IgD-negative memory B cell (primary cell): ENCODE measurements around the gene RAI14. TPM values are rescaled to one million over a fixed set of nuclear protein-coding genes. Genes with fewer than 3 reads are reported as not detected.
"Not testable (repeated sequence)": the region's sequence is repeated elsewhere in the genome, so short reads cannot be mapped to it uniquely, and the experiment has no call there.

ENCODE experiments used
- H3K27ac Mint-ChIP-seq, 3 donors: one replicate each; pipeline ENCODE4 v1.8.0; 2020 to 2022; ENCODE audit warnings: mild to moderate bottlenecking in 3 of 3, mixed read lengths in 3 of 3, moderate library complexity in 1 of 3
- H3K27me3 Mint-ChIP-seq: one replicate; pipeline ENCODE4 v1.8.0; 2021; ENCODE audit warnings: mixed read lengths
- H3K36me3 Mint-ChIP-seq: one replicate; pipeline ENCODE4 v1.8.0; 2020; ENCODE audit warnings: mild to moderate bottlenecking, mixed read lengths
- H3K4me1 Mint-ChIP-seq, 3 donors: one replicate each; pipeline ENCODE4 v1.8.0; 2020 to 2022; ENCODE audit warnings: mixed read lengths in 3 of 3, mild to moderate bottlenecking in 1 of 3
- H3K4me3 Mint-ChIP-seq, 4 donors: one replicate each; pipeline ENCODE4 v1.8.0; 2020 to 2022; ENCODE audit warnings: mild to moderate bottlenecking in 4 of 4, mixed read lengths in 4 of 4, moderate library complexity in 3 of 4
- H3K9me3 Mint-ChIP-seq, 3 donors: one replicate each; pipeline ENCODE4 v1.8.0; 2020 to 2021; ENCODE audit warnings: mixed read lengths in 3 of 3, mild to moderate bottlenecking in 1 of 3
- polyA plus RNA-seq: library from polyadenylated mRNA; unstranded; fragments of 300-500 nt; fragmentation: Illumina TruSeq; gene quantifications from one replicate; pipeline ENCODE4 v1.2.3, GENCODE V29; 2021

RAI14 gene
- polyA plus RNA-seq, 1 donor from 2014 or later: 1.2 TPM

DNA sequence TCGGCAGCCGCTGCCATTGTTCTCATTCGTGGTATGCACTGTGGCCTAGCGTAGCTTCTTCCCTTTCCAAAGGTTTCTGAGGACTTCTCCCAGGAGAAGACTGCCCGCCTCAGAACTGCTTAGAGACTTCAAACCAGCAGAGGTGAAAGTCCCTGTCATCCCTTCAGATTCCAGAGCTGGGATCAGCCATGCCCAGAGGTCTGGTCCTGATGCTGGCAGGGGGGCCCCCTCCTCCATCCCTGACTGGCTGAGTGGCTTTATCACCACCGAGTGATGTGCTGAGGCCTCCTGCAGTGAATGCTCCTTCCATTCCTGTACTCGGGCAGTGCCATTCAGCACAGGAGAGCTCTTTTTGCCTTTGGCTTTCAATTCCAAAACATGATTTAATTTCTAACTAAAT is 174.7 kb downstream of the RAI14 start:
- not testable (repeated sequence) for H3K27me3 Mint-ChIP-seq

DNA sequence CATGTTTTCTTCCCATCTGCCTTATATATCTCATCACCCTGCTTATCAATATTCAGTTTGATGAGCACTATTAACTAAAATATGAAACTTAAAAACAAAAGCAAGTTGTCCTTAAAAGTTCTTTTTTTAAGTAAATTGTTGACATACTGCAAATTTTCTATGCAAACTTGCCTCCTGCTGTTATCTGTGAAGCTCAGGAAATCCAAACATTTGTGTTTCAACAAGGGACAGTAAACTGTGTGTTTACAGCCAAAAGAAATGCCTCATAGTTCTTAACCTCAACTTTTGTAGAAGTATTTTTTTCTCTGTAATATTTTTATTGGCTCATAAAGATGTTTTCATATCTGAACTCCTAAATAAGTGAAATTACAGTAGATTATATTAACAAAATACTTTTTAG is 175.2 kb downstream of the RAI14 start:
- Mint-ChIP-seq H3K4me1 (peaks cover 0 to 2% (median 0%) of the 10 kb centered on the region in 3 donors), H3K27ac (no peak overlapping the region), H3K27me3 (no peaks in the 10 kb centered on the region), H3K36me3 (no peaks in the 10 kb centered on the region), H3K9me3 (no peaks in the 10 kb centered on the region), H3K4me3 (no peak overlapping the region)

More for the DNA sequence above, 174.7 kb downstream of the RAI14 start:
- not testable (repeated sequence) for H3K4me1 Mint-ChIP-seq, H3K27ac Mint-ChIP-seq, H3K4me3 Mint-ChIP-seq, H3K9me3 Mint-ChIP-seq, H3K36me3 Mint-ChIP-seq

DNA sequence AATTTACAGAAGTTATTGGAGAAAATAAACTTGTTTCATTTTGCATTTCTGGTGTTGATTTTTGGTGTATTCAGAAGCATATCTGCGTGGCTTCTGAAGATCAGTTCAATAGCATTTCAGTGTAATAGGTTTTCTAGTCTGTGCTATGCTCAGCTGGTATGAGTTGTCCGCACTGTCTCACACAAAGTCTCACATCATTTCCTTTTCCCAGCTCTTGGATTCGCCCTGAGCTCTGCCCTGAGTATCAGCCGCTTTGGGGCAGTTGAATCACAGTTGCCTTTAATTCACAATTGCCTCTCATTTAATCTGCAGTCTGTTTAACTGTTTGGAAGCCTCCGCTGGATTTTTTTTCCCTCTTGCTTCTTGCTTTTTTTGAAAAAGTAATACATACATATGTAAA is 176.4 kb downstream of the RAI14 start:
- H3K27ac Mint-ChIP-seq: no peak overlapping the region

DNA sequence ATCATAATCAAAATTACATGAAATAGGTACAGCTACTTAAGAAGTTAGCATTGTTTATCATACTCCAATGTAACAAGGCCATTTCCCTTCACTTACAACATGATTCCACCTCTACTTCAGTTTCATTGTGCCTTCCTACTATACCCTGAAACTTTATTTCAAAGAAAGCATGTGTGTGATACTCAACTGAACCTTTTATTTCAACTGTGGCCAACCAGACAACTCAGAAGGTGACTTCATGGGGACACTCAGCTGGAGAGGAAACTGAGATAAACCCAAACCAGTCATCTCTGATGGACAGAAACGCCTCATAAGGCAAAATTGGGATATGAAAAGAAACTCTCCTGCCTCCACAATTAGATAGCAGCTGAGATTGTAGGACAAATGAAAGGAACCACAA is 177.0 kb downstream of the RAI14 start:
- no peak overlapping the region for H3K4me3 Mint-ChIP-seq
- no peaks in the 10 kb centered on the region for H3K36me3 Mint-ChIP-seq
- peaks cover 0 to 2% (median under 1%) of the 10 kb centered on the region in 3 donors for H3K4me1 Mint-ChIP-seq
- no peaks in the 10 kb centered on the region for H3K9me3 Mint-ChIP-seq
- no peak overlapping the region for H3K27ac Mint-ChIP-seq
- no peaks in the 10 kb centered on the region for H3K27me3 Mint-ChIP-seq

More for the DNA sequence above, 176.4 kb downstream of the RAI14 start:
- Mint-ChIP-seq H3K4me1 (peaks cover 0 to 2% (median 0%) of the 10 kb centered on the region in 3 donors), H3K27me3 (no peaks in the 10 kb centered on the region), H3K36me3 (no peaks in the 10 kb centered on the region), H3K9me3 (no peaks in the 10 kb centered on the region), H3K4me3 (no peak overlapping the region)

DNA sequence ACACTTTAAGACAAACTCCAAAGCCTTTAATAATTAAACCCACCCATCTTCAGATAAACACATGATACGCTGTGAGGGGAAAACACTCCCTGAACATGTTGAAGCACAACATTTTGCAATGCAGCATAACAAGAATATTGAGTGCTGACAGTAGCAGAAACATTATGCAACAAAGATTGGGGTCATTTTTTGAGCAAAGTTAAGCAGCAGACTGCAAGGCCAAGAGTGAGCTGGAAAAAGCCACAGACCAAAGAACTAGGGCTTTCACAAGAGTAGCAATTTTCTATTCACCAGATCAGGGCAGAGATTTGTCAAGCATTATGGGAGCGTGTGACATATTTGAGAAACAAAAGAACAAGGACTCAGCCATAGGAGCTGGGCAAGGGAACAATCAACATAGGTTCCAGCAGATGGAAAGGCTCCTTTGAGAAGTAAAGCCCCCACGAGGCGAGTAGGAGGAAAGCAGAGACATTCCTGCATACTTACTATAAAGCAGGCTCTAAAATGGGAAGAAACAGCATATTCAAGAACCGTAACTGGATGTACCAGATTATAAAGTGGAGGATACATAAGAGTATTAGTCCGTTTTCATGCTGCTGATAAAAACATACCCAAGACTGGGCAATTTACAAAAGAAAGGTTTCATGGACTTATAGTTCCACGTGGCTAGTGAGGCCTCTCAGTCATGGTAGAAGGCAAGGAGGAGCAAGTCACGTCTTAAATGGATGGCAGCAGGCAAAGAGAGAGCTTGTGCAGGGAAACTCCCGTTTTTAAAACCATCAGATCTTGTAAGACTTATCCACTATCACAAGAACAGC is 178.1 kb downstream of the RAI14 start:
- Mint-ChIP-seq H3K4me3 (peak overlapping the region in 1 of 4 donors; percentile 3), H3K27ac (no peak overlapping the region), H3K27me3 (peaks cover 2% of the 10 kb centered on the region), H3K36me3 (peaks cover 2% of the 10 kb centered on the region), H3K9me3 (no peaks in the 10 kb centered on the region), H3K4me1 (peaks cover 2 to 10% (median 8%) of the 10 kb centered on the region in 3 donors)

DNA sequence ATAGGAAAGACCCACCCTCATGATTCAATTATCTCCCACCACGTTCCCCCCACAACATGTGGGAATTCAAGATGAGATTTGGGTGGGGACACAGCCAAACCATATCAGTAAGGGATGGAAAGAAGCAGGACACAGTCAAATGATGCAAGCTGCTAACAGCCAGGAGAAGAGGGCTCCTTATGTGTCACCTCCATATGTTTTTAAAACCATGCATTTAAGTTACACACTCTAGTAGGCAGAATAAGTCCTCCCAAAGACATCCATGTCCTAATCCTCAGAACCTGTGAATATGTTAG is 178.6 kb downstream of the RAI14 start:
- Mint-ChIP-seq H3K36me3 (peaks cover 2% of the 10 kb centered on the region), H3K27ac (no peak overlapping the region), H3K27me3 (peaks cover 3% of the 10 kb centered on the region), H3K4me3 (peak overlapping the region in 1 of 4 donors; percentile 3), H3K4me1 (peaks cover 6 to 15% (median 13%) of the 10 kb centered on the region in 3 donors), H3K9me3 (no peaks in the 10 kb centered on the region)

DNA sequence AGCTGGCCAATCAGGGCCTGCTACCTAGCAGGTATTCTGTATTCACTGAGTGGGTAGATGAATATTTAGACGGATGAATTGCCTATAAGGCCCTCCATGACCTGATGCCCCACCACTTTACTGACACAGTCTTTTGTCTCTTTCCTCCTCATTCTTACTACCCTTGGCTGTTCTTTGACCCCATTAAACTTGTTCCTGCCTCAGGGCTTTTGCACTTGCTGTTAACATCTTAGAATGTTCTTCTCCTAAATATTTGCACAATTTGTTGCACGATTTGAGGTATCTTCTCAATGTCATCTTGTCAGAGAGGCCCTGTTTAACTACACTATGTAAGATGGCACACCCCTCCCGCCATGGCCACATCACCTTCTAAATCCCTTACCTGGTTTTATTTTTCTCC is 179.5 kb downstream of the RAI14 start:
- Mint-ChIP-seq H3K4me1 (peaks cover 6 to 15% (median 15%) of the 10 kb centered on the region in 3 donors), H3K27ac (no peak overlapping the region), H3K36me3 (peaks cover 2% of the 10 kb centered on the region), H3K27me3 (peaks cover 3% of the 10 kb centered on the region), H3K9me3 (no peaks in the 10 kb centered on the region), H3K4me3 (no peak overlapping the region)

DNA sequence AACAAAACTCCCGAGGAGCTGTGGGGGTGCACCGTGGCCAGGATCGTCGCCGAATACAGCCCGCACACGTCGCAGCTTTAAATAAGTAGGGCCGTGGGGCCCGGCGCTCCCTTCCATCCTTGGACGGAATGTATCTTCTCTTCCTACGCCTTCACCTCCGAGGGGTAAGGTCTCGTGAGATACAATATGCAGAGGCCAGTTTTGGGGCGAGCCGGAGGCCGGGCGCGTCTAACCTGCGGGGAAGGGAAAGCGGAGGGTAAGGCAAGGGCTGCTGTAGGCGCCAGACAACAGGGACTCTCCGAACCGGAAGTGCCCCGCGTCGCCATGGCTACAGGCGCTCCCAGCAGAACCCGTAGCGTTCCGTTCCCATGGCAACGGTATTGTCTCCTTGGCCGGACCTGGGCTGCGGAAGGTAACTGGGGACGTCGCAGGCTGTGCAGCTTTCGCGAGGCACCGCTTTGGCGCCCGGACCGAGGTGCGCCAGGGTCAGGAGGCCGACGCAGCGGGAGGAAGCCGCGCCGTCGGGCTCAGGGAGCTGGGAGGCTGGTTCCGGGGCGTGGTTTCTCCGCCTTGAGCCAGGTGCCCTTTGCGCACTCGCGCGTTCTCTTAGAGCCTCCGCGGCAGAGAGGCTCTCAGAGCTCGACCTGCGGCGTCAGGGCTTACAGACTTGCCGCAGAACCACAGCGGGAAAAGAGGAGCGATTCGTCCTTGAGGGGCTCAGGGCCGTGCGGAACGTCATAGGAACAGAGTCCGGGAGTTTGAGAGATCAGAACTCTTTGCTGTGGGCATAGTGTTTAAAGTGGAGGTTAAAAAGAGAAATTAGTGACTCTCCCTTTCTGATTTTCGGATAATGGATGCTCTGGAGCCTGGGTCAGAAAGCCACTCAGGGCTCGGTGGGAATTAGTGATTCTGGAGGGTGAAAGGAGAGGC is 182.9 kb downstream of the RAI14 start, which contains the start of gene TTC23L:
Gene TTC23L (plus strand): TSS at position 380 of the 930 bp plus-strand sequence. CDS start 1,508 bp downstream, outside the sequence.
- H3K27ac Mint-ChIP-seq: peak within 1 kb of the TSS; percentile 82 to 99 (median 98)
- peaks cover 4 to 15% (median 15%) of the 10 kb centered on the region in 3 donors for H3K4me1 Mint-ChIP-seq
- peak within 1 kb of the TSS; percentile 94 to 97 (median 95) for H3K4me3 Mint-ChIP-seq

DNA sequence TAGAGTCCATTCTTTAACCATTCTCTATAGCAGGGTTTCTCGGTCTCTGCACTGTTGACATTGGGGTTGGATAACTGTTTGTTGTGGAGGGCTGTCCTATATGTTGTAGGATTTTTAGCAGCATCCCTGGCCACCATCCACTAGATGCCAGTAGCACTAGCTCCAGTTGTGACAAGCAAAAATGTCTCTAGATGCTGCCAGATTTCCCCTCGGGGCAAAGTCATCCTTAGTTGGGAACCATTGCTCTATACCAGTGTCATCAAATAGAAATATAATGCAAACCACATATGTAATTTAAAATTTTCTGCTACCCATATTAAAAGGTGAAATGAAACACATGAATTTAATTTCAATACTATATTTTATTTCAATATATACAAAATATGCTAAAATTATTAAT is 185.7 kb downstream of the RAI14 start:
- H3K27ac Mint-ChIP-seq: no peak overlapping the region
- H3K36me3 Mint-ChIP-seq: peaks cover 2% of the 10 kb centered on the region
- no peak overlapping the region for H3K4me3 Mint-ChIP-seq

More for the DNA sequence above, 182.9 kb downstream of the RAI14 start, which contains the start of gene TTC23L:
- Mint-ChIP-seq H3K27me3 (peaks cover 5% of the 10 kb centered on the region), H3K9me3 (no peaks in the 10 kb centered on the region), H3K36me3 (peaks cover 2% of the 10 kb centered on the region)

DNA sequence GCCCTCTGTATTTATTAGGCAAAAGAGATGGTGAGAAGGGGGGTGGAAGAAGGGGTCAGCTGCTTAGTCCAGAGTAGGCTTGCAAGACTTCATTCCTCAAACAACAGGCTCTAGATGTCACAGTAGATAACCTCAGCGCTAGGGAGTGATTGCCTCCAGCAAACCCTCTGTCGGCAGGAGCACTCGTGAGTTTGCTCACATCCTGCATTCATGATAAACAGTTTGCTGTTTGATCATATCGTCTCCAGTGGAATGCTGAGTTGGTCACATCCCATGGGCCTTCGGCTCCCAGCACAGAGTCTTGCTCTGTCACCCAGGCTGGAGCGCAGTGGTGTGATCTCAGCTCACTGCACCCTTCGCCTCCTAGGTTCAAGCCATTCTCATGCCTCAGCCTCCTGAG is 186.4 kb downstream of the RAI14 start:
- H3K27ac Mint-ChIP-seq: no peak overlapping the region
- peaks cover 5% of the 10 kb centered on the region for H3K27me3 Mint-ChIP-seq
- H3K36me3 Mint-ChIP-seq: peaks cover 2% of the 10 kb centered on the region
- H3K4me3 Mint-ChIP-seq: no peak overlapping the region
- peaks cover 4 to 15% (median 15%) of the 10 kb centered on the region in 3 donors for H3K4me1 Mint-ChIP-seq
- H3K9me3 Mint-ChIP-seq: no peaks in the 10 kb centered on the region

More for the DNA sequence above, 185.7 kb downstream of the RAI14 start:
- H3K9me3 Mint-ChIP-seq: no peaks in the 10 kb centered on the region
- H3K27me3 Mint-ChIP-seq: peaks cover 5% of the 10 kb centered on the region
- peaks cover 4 to 15% (median 15%) of the 10 kb centered on the region in 3 donors for H3K4me1 Mint-ChIP-seq

DNA sequence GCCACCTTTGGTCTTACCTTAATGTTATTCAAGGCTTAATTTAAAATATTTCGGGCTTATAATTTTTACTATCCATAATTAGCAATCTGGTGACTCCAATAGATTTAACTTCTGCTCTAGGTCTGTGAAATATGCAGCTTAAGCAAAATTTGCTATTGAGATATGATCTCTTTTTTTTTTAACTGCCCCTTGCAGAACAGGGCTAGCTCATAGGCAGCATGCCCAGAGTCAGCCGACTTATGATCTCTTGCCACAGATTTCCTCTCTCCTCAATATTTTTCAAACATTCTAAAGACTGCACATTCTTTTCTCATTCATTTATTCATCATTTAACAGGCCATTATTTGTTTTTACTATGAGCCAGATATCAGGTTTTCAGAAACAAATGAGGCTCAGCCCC is 187.4 kb downstream of the RAI14 start:
- H3K27ac Mint-ChIP-seq: peak overlapping the region in 1 of 3 donors; percentile 20
- H3K9me3 Mint-ChIP-seq: no peaks in the 10 kb centered on the region
- H3K4me3 Mint-ChIP-seq: no peak overlapping the region
- peaks cover 2% of the 10 kb centered on the region for H3K36me3 Mint-ChIP-seq
- peaks cover 4 to 11% (median 10%) of the 10 kb centered on the region in 3 donors for H3K4me1 Mint-ChIP-seq
- peaks cover 5% of the 10 kb centered on the region for H3K27me3 Mint-ChIP-seq

DNA sequence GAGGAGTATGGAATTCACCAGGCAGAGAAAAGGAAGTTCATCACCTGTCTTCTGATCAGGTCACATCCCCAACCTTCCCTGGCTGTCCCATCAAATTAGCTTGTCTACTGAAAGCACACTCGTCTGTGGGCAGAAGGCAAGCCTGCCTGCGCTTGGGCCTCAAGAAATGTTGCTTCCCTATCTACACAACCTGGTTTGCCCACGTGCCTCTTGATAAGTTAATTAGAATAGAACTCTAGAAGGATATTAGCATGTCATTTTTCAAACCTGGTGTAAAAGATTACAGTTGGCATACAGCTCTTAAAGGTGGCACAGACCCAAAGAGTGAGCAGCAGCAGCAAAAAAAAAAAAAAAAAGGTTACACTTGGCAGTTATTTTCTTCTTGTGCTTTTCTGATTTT is 188.0 kb downstream of the RAI14 start:
- Mint-ChIP-seq H3K27ac (no peak overlapping the region), H3K4me3 (no peak overlapping the region), H3K4me1 (peaks cover 4 to 7% (median 5%) of the 10 kb centered on the region in 3 donors), H3K9me3 (no peaks in the 10 kb centered on the region), H3K27me3 (peaks cover 4% of the 10 kb centered on the region), H3K36me3 (no peaks in the 10 kb centered on the region)

DNA sequence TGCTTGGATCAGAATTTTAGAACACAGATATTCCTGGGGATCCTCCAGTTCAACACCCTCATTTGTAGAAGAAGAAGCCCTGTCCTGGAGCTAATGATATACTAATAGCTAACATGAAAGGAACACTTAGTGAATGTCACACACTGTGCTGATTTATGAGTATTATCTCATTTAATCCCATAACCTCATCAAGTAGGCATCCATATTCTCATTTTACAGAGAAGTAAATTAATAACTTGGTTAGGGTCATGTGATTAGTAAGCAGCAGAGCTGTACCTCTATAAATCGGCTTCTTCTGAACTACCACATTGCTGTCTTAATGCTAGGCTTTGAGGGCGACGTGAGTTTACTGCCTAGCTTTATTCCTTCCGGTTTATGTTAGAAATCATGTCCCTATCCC is 188.9 kb downstream of the RAI14 start:
- Mint-ChIP-seq H3K27ac (no peak overlapping the region), H3K4me3 (peak overlapping the region in 1 of 4 donors; percentile 56), H3K4me1 (peaks cover 0 to 2% (median 0%) of the 10 kb centered on the region in 3 donors), H3K27me3 (peaks cover 2% of the 10 kb centered on the region), H3K36me3 (no peaks in the 10 kb centered on the region), H3K9me3 (peaks cover 0 to 1% (median 0%) of the 10 kb centered on the region in 3 donors)

DNA sequence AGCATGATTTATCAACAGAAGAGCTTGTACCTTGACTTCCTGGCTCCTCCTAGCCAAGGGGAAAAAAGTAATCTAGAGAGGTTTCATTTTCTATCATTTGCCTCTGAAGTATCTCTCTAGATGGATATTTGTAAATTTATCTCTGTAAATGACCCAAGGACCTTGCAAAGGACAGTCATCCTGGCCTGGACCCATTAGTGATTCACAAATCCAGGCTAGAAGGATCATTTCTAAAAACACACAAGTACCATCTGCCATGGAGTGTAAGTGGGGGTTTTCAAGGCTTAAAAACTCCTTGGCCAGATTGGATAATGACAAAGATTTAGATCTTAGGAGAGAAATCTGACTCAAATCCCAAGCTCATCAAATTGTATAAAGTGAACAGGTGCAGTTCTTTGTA is 190.9 kb downstream of the RAI14 start:
- no peaks in the 10 kb centered on the region for H3K27me3 Mint-ChIP-seq

DNA sequence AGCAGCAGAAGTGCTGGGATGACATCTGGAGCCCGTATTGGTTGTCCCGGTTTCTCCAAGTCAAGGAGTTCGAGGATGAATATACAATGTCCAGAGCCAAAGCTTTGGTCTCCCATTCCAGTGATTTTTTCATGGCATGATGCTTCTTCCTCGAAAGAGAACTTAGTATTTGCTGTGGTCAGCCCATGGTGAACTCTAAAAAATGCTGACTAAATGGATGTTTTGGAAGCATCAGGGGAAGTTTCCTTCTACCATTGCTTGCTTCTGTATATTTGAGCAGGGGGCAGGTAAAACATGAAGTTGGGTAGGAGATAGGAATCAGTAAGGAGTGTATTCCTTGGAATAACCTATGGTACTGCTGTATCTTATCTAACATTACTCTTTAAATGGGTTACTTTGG is 191.4 kb downstream of the RAI14 start:
- Mint-ChIP-seq H3K27ac (no peak overlapping the region), H3K9me3 (peaks cover 0 to 4% (median 0%) of the 10 kb centered on the region in 3 donors), H3K36me3 (peaks cover 2% of the 10 kb centered on the region), H3K4me3 (no peak overlapping the region), H3K4me1 (no peaks in the 10 kb centered on the region), H3K27me3 (no peaks in the 10 kb centered on the region)

More for the DNA sequence above, 190.9 kb downstream of the RAI14 start:
- Mint-ChIP-seq H3K4me3 (no peak overlapping the region), H3K36me3 (peaks cover 2% of the 10 kb centered on the region), H3K27ac (peak overlapping the region in 1 of 3 donors; percentile 31), H3K9me3 (peaks cover 0 to 1% (median 0%) of the 10 kb centered on the region in 3 donors), H3K4me1 (no peaks in the 10 kb centered on the region)
